SKM-1 (cell line): ENCODE measurements around the gene OLFM4.

ENCODE experiments used
- DNase-seq: peaks from one replicate; lab custom pipeline; 2025; ENCODE audit not compliant: unreplicated experiment; lab: John Stamatoyannopoulos, UW

OLFM4 gene

GRCh38 chr13:53064731-53065130 lies 36.1 kb downstream of the OLFM4 start:
- DNase-seq = no peak

GRCh38 chr13:53066411-53066810 lies 37.8 kb downstream of the OLFM4 start:
- no peak for DNase-seq

GRCh38 chr13:53068585-53069520 lies 40.2 kb downstream of the OLFM4 start:
- no peak for DNase-seq

- DNase-seq = no peak
Measured at GRCh38 chr13:53069800-53070199, 41.2 kb downstream of the OLFM4 start.

GRCh38 chr13:53073711-53074110 lies 45.1 kb downstream of the OLFM4 start:
- DNase-seq = no peak

- DNase-seq = no peak
Measured at GRCh38 chr13:53074114-53074513, 45.5 kb downstream of the OLFM4 start.

GRCh38 chr13:53075356-53076041 lies 46.9 kb downstream of the OLFM4 start:
- DNase-seq = no peak

GRCh38 chr13:53079691-53080090 lies 51.1 kb downstream of the OLFM4 start:
- DNase-seq = no peak

GRCh38 chr13:53088871-53089270 lies 60.3 kb downstream of the OLFM4 start:
- DNase-seq = no peak

- DNase-seq = no peak
Measured at GRCh38 chr13:53089951-53090350, 61.3 kb downstream of the OLFM4 start.

- no peak for DNase-seq
Measured at GRCh38 chr13:53090461-53090860, 61.8 kb downstream of the OLFM4 start.

- no peak for DNase-seq
Measured at GRCh38 chr13:53092931-53093330, 64.3 kb downstream of the OLFM4 start.

GRCh38 chr13:53098455-53098854 lies 69.8 kb downstream of the OLFM4 start:
- DNase-seq = no peak

- no peak for DNase-seq
Measured at GRCh38 chr13:53100394-53101063, 71.9 kb downstream of the OLFM4 start.
